Measurements from ENCODE around the gene ANOS1. TPM values are rescaled to one million over a fixed set of nuclear protein-coding genes. Genes with fewer than 3 reads are reported as not detected.

ANOS1 gene
- polyA plus RNA-seq, 3 donors: 0.07 to 0.18 TPM; not detected in 1

- no peak overlapping the region for H3K4me3 ChIP-seq (replicated peaks in 1 of 3; ENCODE audit: low read depth in 2 of 3, low read length in 3 of 3)
- H3K9me3 Mint-ChIP-seq: peaks cover 0 to 4% (median under 1%) of the 10 kb centered on the region in 7 donors
- H3K27ac Mint-ChIP-seq: no peak overlapping the region
- H4K20me1 ChIP-seq (ENCODE audit: insufficient read depth, low read length): no peaks in the 10 kb centered on the region
- no peaks in the 10 kb centered on the region for H3K36me3 Mint-ChIP-seq
- peaks cover 3 to 4% of the 10 kb centered on the region in 2 donors for H3K27me3 ChIP-seq (ENCODE audit: control insufficient read depth in 2 of 2, insufficient read depth in 2 of 2, low read length in 2 of 2)
- intact Hi-C loops (cut with micrococcal nuclease): no loop called here
- H3K4me1 ChIP-seq (ENCODE audit: control insufficient read depth in 1 of 2, insufficient read depth in 2 of 2, low read length in 2 of 2): peaks cover 8 to 12% of the 10 kb centered on the region in 2 donors
- WGBS (ENCODE audit: insufficient coverage): 0% methylated on average over 3 of the region's 7 CpGs
- no peaks in the 10 kb centered on the region for H3K9me3 ChIP-seq (replicated peaks in 1 of 2; ENCODE audit: control insufficient read depth in 1 of 2, insufficient read depth in 1 of 2, low read length in 2 of 2)
- no peak overlapping the region for H3K9ac ChIP-seq (ENCODE audit: insufficient read depth, low read length, poor library complexity, severe bottlenecking)
- H3K27ac ChIP-seq (ENCODE audit: low read depth in 1 of 2, low read length in 2 of 2): no peak overlapping the region
- H3K36me3 ChIP-seq (replicated peaks in 1 of 2; ENCODE audit: control insufficient read depth in 1 of 2, insufficient read depth in 2 of 2, low read length in 2 of 2): no peaks in the 10 kb centered on the region
- H3K4me3 Mint-ChIP-seq: no peak overlapping the region
- DNase-seq: no peak
- no peaks in the 10 kb centered on the region for H3K79me2 ChIP-seq (ENCODE audit: insufficient read depth, low read length)
- TF ChIP-seq, protein P1, sequence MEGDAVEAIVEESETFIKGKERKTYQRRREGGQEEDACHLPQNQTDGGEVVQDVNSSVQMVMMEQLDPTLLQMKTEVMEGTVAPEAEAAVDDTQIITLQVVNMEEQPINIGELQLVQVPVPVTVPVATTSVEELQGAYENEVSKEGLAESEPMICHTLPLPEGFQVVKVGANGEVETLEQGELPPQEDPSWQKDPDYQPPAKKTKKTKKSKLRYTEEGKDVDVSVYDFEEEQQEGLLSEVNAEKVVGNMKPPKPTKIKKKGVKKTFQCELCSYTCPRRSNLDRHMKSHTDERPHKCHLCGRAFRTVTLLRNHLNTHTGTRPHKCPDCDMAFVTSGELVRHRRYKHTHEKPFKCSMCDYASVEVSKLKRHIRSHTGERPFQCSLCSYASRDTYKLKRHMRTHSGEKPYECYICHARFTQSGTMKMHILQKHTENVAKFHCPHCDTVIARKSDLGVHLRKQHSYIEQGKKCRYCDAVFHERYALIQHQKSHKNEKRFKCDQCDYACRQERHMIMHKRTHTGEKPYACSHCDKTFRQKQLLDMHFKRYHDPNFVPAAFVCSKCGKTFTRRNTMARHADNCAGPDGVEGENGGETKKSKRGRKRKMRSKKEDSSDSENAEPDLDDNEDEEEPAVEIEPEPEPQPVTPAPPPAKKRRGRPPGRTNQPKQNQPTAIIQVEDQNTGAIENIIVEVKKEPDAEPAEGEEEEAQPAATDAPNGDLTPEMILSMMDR (IDR thresholded peaks at IDR 0.05): no peak
- H3K27me3 Mint-ChIP-seq (ENCODE audit: low read depth in 3 of 3): peaks cover 5 to 21% (median 10%) of the 10 kb centered on the region in 3 donors
- no peak overlapping the region for H2AFZ ChIP-seq (ENCODE audit: insufficient read depth, low read depth, low read length, poor library complexity, severe bottlenecking)
- H3K4me1 Mint-ChIP-seq: peaks cover 16% of the 10 kb centered on the region
- no peak overlapping the region for H3K4me2 ChIP-seq (replicated peaks; ENCODE audit: extremely low read depth, low read length, poor library complexity, severe bottlenecking)
Observed at GRCh38 chrX:8724300-8724699, 7.6 kb downstream of the ANOS1 start.

GRCh38 chrX:8721536-8721935 is 10.4 kb downstream of the ANOS1 start:
- TF ChIP-seq, protein P1 (IDR thresholded peaks at IDR 0.05): no peak
- no peak overlapping the region for H2AFZ ChIP-seq (ENCODE audit: insufficient read depth, low read depth, low read length, poor library complexity, severe bottlenecking)
- intact Hi-C loops (cut with micrococcal nuclease): no loop called here
- H3K4me2 ChIP-seq (replicated peaks; ENCODE audit: extremely low read depth, low read length, poor library complexity, severe bottlenecking): no peak overlapping the region
- no peak overlapping the region for H3K4me3 ChIP-seq (replicated peaks in 1 of 3; ENCODE audit: low read depth in 2 of 3, low read length in 3 of 3)
- no peaks in the 10 kb centered on the region for H3K9me3 ChIP-seq (replicated peaks in 1 of 2; ENCODE audit: control insufficient read depth in 1 of 2, insufficient read depth in 1 of 2, low read length in 2 of 2)
- Mint-ChIP-seq H3K4me1 (no peaks in the 10 kb centered on the region), H3K27ac (no peak overlapping the region), H3K4me3 (no peak overlapping the region), H3K27me3 (ENCODE audit: low read depth in 3 of 3) (peaks cover 3 to 11% (median 7%) of the 10 kb centered on the region in 3 donors), H3K9me3 (peaks cover 0 to 7% (median 2%) of the 10 kb centered on the region in 7 donors), H3K36me3 (no peaks in the 10 kb centered on the region)
- H3K36me3 ChIP-seq (replicated peaks in 1 of 2; ENCODE audit: control insufficient read depth in 1 of 2, insufficient read depth in 2 of 2, low read length in 2 of 2): no peaks in the 10 kb centered on the region
- no peak for DNase-seq
- no peak overlapping the region for H3K27ac ChIP-seq (ENCODE audit: low read depth in 1 of 2, low read length in 2 of 2)
- peaks cover 3 to 4% of the 10 kb centered on the region in 2 donors for H3K27me3 ChIP-seq (ENCODE audit: control insufficient read depth in 2 of 2, insufficient read depth in 2 of 2, low read length in 2 of 2)
- no CpG with 5 or more reads among the region's 2 CpGs for WGBS (ENCODE audit: insufficient coverage)
- H3K79me2 ChIP-seq (ENCODE audit: insufficient read depth, low read length): no peaks in the 10 kb centered on the region
- no peaks in the 10 kb centered on the region for H3K4me1 ChIP-seq (ENCODE audit: control insufficient read depth in 1 of 2, insufficient read depth in 2 of 2, low read length in 2 of 2)
- no peak overlapping the region for H3K9ac ChIP-seq (ENCODE audit: insufficient read depth, low read length, poor library complexity, severe bottlenecking)
- H4K20me1 ChIP-seq (ENCODE audit: insufficient read depth, low read length): no peaks in the 10 kb centered on the region
